Adrenal gland (tissue), 5 donors: ENCODE results near the gene CAMK2N2.

Source experiments
- POLR2A ChIP-seq, 2 donors: fragments of 450-650 bp; IDR thresholded peaks; one replicate each; pipeline ENCODE4 v1.6.1; 2017; ENCODE audit warnings: antibody characterized with exemption in 2 of 2, mild to moderate bottlenecking in 2 of 2, moderate library complexity in 1 of 2
- TF ChIP-seq, protein P1 (sequence below), 6 experiments: fragments of 450-650 bp in 4 of 6; fragments of 200-600 bp in 2 of 6; sonication (generic) in 1 of 6; IDR thresholded peaks; 1 replicate in 5 of 6; 2 replicates in 1 of 6; pipeline versions ENCODE4 v1.5.1 to v1.8.0; 2016 to 2021; ENCODE audit warnings: antibody characterized with exemption in 6 of 6, mild to moderate bottlenecking in 2 of 6, moderate library complexity in 1 of 6
- donor health status: DM: no; HTN: no; CAD: no.

GRCh38 chr3:184291738-184292445 is 30.5 kb upstream of the CAMK2N2 start:
- TF ChIP-seq, protein P1, sequence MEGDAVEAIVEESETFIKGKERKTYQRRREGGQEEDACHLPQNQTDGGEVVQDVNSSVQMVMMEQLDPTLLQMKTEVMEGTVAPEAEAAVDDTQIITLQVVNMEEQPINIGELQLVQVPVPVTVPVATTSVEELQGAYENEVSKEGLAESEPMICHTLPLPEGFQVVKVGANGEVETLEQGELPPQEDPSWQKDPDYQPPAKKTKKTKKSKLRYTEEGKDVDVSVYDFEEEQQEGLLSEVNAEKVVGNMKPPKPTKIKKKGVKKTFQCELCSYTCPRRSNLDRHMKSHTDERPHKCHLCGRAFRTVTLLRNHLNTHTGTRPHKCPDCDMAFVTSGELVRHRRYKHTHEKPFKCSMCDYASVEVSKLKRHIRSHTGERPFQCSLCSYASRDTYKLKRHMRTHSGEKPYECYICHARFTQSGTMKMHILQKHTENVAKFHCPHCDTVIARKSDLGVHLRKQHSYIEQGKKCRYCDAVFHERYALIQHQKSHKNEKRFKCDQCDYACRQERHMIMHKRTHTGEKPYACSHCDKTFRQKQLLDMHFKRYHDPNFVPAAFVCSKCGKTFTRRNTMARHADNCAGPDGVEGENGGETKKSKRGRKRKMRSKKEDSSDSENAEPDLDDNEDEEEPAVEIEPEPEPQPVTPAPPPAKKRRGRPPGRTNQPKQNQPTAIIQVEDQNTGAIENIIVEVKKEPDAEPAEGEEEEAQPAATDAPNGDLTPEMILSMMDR (IDR thresholded peaks at IDR 0.05) = no peak
- no peak for TF ChIP-seq POLR2A (IDR thresholded peaks at IDR 0.05)
